Measurements from ENCODE around the gene GPR155.

GPR155 gene

DNA sequence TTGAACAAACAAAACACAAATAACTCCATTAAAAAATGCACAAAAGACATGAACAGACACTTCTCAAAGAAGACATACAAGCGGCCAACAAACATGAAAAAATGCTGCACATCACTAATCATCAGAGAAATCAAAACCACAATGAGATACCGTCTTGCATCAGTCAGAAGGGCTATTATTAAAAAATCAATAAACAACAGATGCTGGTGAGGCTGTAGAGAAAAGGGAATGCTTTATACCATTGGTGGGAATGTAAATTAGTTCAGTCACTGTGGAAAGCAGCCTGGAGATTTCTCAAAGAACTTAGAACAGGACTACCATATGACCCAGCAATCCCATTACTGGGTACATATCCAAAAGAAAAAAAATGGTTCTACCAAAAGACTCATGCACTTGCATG, 37.8 kb downstream of the GPR155 start:
- TF ChIP-seq CTCF (IDR thresholded peaks at IDR 0.05; ENCODE audit: borderline replicate concordance, insufficient read depth, low read depth, low read length): no peak
- no peak overlapping the region for H3K4me3 ChIP-seq (ENCODE audit: low read depth, low read length)

- no peak for TF ChIP-seq CTCF (IDR thresholded peaks at IDR 0.05; ENCODE audit: borderline replicate concordance, insufficient read depth, low read depth, low read length)
- no peak overlapping the region for H3K4me3 ChIP-seq (ENCODE audit: low read depth, low read length)
These were observed 40.3 kb downstream of the GPR155 start for GRCh38 chr2:174446531-174446930.

GRCh38 chr2:174445248-174445647, 41.6 kb downstream of the GPR155 start:
- no peak overlapping the region for H3K4me3 ChIP-seq (ENCODE audit: low read depth, low read length)
- TF ChIP-seq CTCF (IDR thresholded peaks at IDR 0.05; ENCODE audit: borderline replicate concordance, insufficient read depth, low read depth, low read length): no peak

DNA sequence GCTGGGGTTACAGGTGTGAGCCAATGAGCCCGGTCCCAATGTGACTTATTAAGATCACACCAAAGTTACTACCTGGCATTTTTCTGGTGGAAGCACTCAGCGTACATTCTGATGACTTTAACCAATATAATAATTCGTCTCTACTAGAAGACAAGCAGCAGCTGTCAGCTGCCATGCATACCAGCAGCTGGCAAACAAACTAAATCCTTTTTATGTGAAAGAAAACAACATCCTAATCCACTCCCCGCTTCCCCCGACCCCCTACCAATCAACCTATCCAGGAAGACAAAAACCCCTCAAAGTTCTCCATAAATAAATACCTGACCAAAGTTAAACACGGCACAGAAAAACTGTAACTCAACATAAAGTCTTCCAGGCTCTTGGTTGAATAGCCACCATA, 42.1 kb downstream of the GPR155 start:
- TF ChIP-seq CTCF (IDR thresholded peaks at IDR 0.05; ENCODE audit: borderline replicate concordance, insufficient read depth, low read depth, low read length): no peak
- no peak overlapping the region for H3K4me3 ChIP-seq (ENCODE audit: low read depth, low read length)

- H3K4me3 ChIP-seq (ENCODE audit: low read depth, low read length): no peak overlapping the region
- no peak for TF ChIP-seq CTCF (IDR thresholded peaks at IDR 0.05; ENCODE audit: borderline replicate concordance, insufficient read depth, low read depth, low read length)
These were observed 44.0 kb downstream of the GPR155 start for GRCh38 chr2:174442546-174443510.

DNA sequence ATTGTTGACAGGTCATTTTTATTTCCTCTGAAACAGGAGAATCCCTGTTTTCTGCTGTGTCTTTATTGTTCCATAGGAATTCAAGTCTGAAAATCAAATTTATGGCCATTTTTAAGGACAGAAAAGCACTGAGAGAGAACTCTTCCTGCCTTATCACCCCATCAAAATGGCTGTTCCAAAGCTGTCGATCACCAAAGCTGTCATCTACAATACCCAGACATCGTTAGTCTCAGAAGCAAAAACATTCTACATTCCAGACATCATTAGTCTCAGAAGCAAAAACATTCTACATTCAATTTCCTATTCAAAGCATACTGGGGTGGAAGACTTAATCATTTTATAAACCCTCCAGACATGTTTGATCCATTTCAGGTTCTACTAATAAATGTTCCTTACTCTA, 46.9 kb downstream of the GPR155 start:
- no peak overlapping the region for H3K4me3 ChIP-seq (ENCODE audit: low read depth, low read length)
- TF ChIP-seq CTCF (IDR thresholded peaks at IDR 0.05; ENCODE audit: borderline replicate concordance, insufficient read depth, low read depth, low read length): no peak

DNA sequence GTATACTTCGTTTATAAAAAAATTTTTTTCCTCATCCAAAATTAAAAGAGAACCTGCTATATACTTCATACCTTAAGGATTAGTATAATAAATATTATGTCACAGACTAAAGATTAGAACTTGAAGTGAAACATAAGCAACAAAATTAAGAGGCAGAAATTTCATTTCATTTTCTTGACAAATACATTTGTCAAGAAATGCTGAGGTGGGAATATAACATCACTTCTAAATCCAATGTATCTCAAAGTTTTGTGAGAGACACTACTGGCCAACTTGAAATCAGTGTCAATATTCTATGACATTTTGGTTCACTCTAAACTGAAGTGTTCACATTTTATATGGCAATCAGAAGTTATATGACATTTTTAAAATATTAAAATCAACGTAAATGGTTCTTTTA, 47.5 kb downstream of the GPR155 start:
- TF ChIP-seq CTCF (IDR thresholded peaks at IDR 0.05; ENCODE audit: borderline replicate concordance, insufficient read depth, low read depth, low read length): no peak
- no peak overlapping the region for H3K4me3 ChIP-seq (ENCODE audit: low read depth, low read length)
